HepG2 (cell line): ENCODE results near the gene CARS2. TPM values are rescaled to one million over a fixed set of nuclear protein-coding genes. Genes with fewer than 3 reads are reported as not detected.

ENCODE experiments used
- ATAC-seq: fragments of 200-7000 bp; cut with Tn5 transposase; 3 replicates; pipeline ENCODE4 v1.9.1; 2020; ENCODE audit warnings: mild to moderate bottlenecking, moderate library complexity
- BruUV-seq: library from RNA; stranded (reverse); fragments of 400-500 nt; replicated peaks from 2 replicates; lab custom pipeline; 2021; lab: Mats Ljungman, UMichigan
- CTCF ChIA-PET: fragments of 300-600 bp; formaldehyde crosslinking; extraction: SDS; loops from one replicate; lab custom pipeline; 2021; ENCODE audit warnings: low total read pairs, inconsistent platforms, low intra/inter-chr PET ratio; lab: Yijun Ruan, JAX
- POLR2A ChIA-PET: fragments of 350-600 bp; sonication (Branson Sonifier 250); formaldehyde crosslinking; loops from one replicate; lab custom pipeline; 2020; ENCODE audit warnings: antibody characterized with exemption, inconsistent platforms; lab: Yijun Ruan, JAX
- DNase-seq: peaks from one replicate; pipeline ENCODE4 v3.0.0-alpha.2; 2015; ENCODE audit warnings: low spot score
- FAIRE-seq: peaks from 3 replicates; lab custom pipeline; 2011; peaks lifted over from hg19 to GRCh38; lab: Jason Lieb, UNC
- H2AFZ ChIP-seq: one replicate; pipeline ENCODE4 v1.6.1; 2011; ENCODE audit warnings: low read length, inconsistent platforms
- H3K27ac ChIP-seq: fragments of 300-600 bp; 3 replicates; pipeline ENCODE4 v1.8.0; 2011; ENCODE audit warnings: mixed run types, mild to moderate bottlenecking, mixed read lengths, low read length, inconsistent platforms; ENCODE audit not compliant: insufficient read depth; ENCODE audit errors: extremely low read length
- H3K27me3 ChIP-seq, 2 experiments: fragments of 200-600 bp in 1 of 2; 2 replicates in 1 of 2; 3 replicates in 1 of 2; pipeline versions ENCODE4 v1.6.0 to v1.8.0; 2011; ENCODE audit warnings: low read length in 2 of 2, mild to moderate bottlenecking in 2 of 2, moderate library complexity in 2 of 2, inconsistent platforms in 1 of 2; ENCODE audit not compliant: insufficient read depth in 2 of 2, control insufficient read depth in 1 of 2
- H3K36me3 ChIP-seq, 2 experiments: fragments of 200-600 bp in 1 of 2; replicated peaks in 1 of 2; 2 replicates in 1 of 2; 3 replicates in 1 of 2; pipeline versions ENCODE4 v1.5.1 to v1.8.0; 2011; ENCODE audit warnings: low read length in 2 of 2, inconsistent platforms in 1 of 2; ENCODE audit not compliant: insufficient read depth in 2 of 2, control insufficient read depth in 1 of 2
- H3K4me1 ChIP-seq: 2 replicates; pipeline ENCODE4 v1.5.1; 2012; ENCODE audit warnings: low read length, inconsistent platforms; ENCODE audit not compliant: insufficient read depth
- H3K4me2 ChIP-seq: 2 replicates; pipeline ENCODE4 v1.6.0; 2011; ENCODE audit warnings: low read depth, low read length, inconsistent platforms
- H3K4me3 ChIP-seq, 3 experiments: fragments of 200-600 bp in 1 of 3; sonication (generic), shearing (Covaris generic) in 1 of 3; replicated peaks in 1 of 3; 2 replicates each; pipeline ENCODE4 v1.5.1; 2011 to 2016; ENCODE audit warnings: low read length in 3 of 3, inconsistent platforms in 2 of 3, low read depth in 2 of 3, mild to moderate bottlenecking in 2 of 3, control low read depth in 1 of 3, mixed read lengths in 1 of 3; ENCODE audit not compliant: insufficient read depth in 1 of 3
- H3K79me2 ChIP-seq: one replicate; pipeline ENCODE4 v1.6.1; 2011; ENCODE audit warnings: low read length, inconsistent platforms; ENCODE audit not compliant: insufficient read depth
- H3K9ac ChIP-seq: 2 replicates; pipeline ENCODE4 v1.6.0; 2011; ENCODE audit warnings: mild to moderate bottlenecking, low read depth, low read length, inconsistent platforms; ENCODE audit not compliant: insufficient read depth
- H3K9me3 ChIP-seq: 2 replicates; pipeline ENCODE4 v1.5.1; 2012; ENCODE audit warnings: mild to moderate bottlenecking, low read length
- H4K20me1 ChIP-seq: 2 replicates; pipeline ENCODE4 v1.6.0; 2011; ENCODE audit warnings: inconsistent platforms, mild to moderate bottlenecking, low read length, moderate library complexity; ENCODE audit not compliant: insufficient read depth
- ASH2L ChIP-seq: fragments of 300-600, 200-600 bp; sonication (generic); IDR thresholded peaks from 2 replicates; pipeline ENCODE4 v1.7.0; 2017; ENCODE audit warnings: low read depth, mild to moderate bottlenecking, moderate library complexity, mixed read lengths, low read length; ENCODE audit not compliant: insufficient read length
- HMG20A ChIP-seq: IDR thresholded peaks from 2 replicates; pipeline ENCODE4 v1.6.1; 2016; ENCODE audit warnings: borderline replicate concordance
- NR3C1 ChIP-seq: sonication (generic); formaldehyde crosslinking; IDR thresholded peaks from 2 replicates; pipeline ENCODE4 v1.4.0; 2020; ENCODE audit warnings: missing genetic modification reagents
- PATZ1 ChIP-seq: sonication (generic); formaldehyde crosslinking; IDR thresholded peaks from 2 replicates; pipeline ENCODE4 v1.4.0; 2020; ENCODE audit warnings: missing genetic modification reagents
- RFXAP ChIP-seq: sonication (generic); formaldehyde crosslinking; IDR thresholded peaks from 2 replicates; pipeline ENCODE4 v1.4.0; 2020; ENCODE audit warnings: missing genetic modification reagents, borderline replicate concordance
- TFAP4 ChIP-seq: sonication (generic); IDR thresholded peaks from 2 replicates; pipeline ENCODE4 v1.6.1; 2016; ENCODE audit warnings: low read depth, borderline replicate concordance
- ZFY ChIP-seq: sonication (generic); formaldehyde crosslinking; IDR thresholded peaks from 2 replicates; pipeline ENCODE4 v1.4.0; 2020; ENCODE audit warnings: missing genetic modification reagents
- ZNF142 ChIP-seq: sonication (generic); formaldehyde crosslinking; IDR thresholded peaks from 2 replicates; pipeline ENCODE4 v1.4.0; 2020; ENCODE audit warnings: missing genetic modification reagents
- ZNF160 ChIP-seq: sonication (generic); formaldehyde crosslinking; IDR thresholded peaks from 2 replicates; pipeline ENCODE4 v1.8.0; 2022; ENCODE audit warnings: mild to moderate bottlenecking, inconsistent platforms, missing genetic modification reagents
- ZNF576 ChIP-seq: sonication (generic); formaldehyde crosslinking; IDR thresholded peaks from 2 replicates; pipeline ENCODE4 v1.4.0; 2020; ENCODE audit warnings: mild to moderate bottlenecking, missing genetic modification reagents
- WGBS: methylation state at CpG from one replicate; pipeline ENCODE4 v1.1.6; 2017; ENCODE audit warnings: low lambda C conversion rate; 5-methylcytosine and 5-hydroxymethylcytosine counted together
- in situ Hi-C: cut with HindIII; loops from 2 replicates; pipeline ENCODE4 v1.10.0; 2017; ENCODE audit warnings: low pct_unique_long_range_greater_than_20kb; ENCODE audit not compliant: extremely low pct_ligation_motif_present
- intact Hi-C: fragments of 100-400 bp; cut with micrococcal nuclease; formaldehyde crosslinking; loops from one replicate; pipeline ENCODE4 v1.10.0; 2022; ENCODE audit not compliant: unreplicated experiment
- polyA plus RNA-seq, 8 experiments: library from polyadenylated mRNA; depleted of rRNA in 3 of 8; stranded (reverse) in 7 of 8; unstranded in 1 of 8; fragments of >200 nt; fragmentation: Illumina TruSeq in 4 of 8; extraction: Trizol in 4 of 8; gene quantifications; 2 replicates each; pipeline versions ENCODE4 v1.2.1 to v1.2.3, GENCODE V29; 2011 to 2016; ENCODE audit warnings: low read depth in 4 of 8, missing spikeins in 1 of 8, mixed read lengths in 1 of 8; ENCODE audit not compliant: insufficient read depth in 1 of 8
- total RNA-seq, 5 experiments: library from RNA; depleted of rRNA; stranded (reverse); fragments of >200 nt; fragmentation: Illumina TruSeq; extraction: Trizol; gene quantifications; 2 replicates each; pipeline ENCODE4 v1.2.3, GENCODE V29; 2016; ENCODE audit warnings: low read depth in 1 of 5
- TF ChIP-seq, protein P1 (sequence below): sonication (generic); formaldehyde crosslinking; IDR thresholded peaks from 2 replicates; pipeline ENCODE4 v1.8.0; 2022; ENCODE audit warnings: missing genetic modification reagents, mild to moderate bottlenecking, moderate library complexity, borderline replicate concordance

The CARS2 gene
- total and polyA plus RNA-seq, 2 of the 13 experiments (the other 11 are each of a cell fraction or from before 2014, with no cell fraction given), result 41.1 to 59.3 TPM

GRCh38 chr13:110716247-110716515 is 10.3 kb upstream of the CARS2 start:
- peak; percentile 18 for FAIRE-seq
- intact Hi-C loops, result loop anchor here (10.0 kb wide), 2 partner anchors 99 to 261 kb away; no protein-coding TSS in a partner anchor
- POLR2A ChIA-PET, result interaction anchor here (1.0 to 2.8 kb wide), 4 partner anchors 32 to 101 kb away, joined by 3 to 22 read pairs (median 4); no protein-coding TSS in a partner anchor
- CTCF ChIA-PET, result no interaction called here
- Histone ChIP-seq H2AFZ (no peak overlapping the region), H3K4me1 (peaks cover 10% of the 10 kb centered on the region), H3K27ac (peak overlapping the region; percentile 89), H3K4me2 (peak overlapping the region; percentile 73), H3K4me3 (peak overlapping the region; percentile 73 to 96 (median 76)), H3K79me2 (peaks cover 62% of the 10 kb centered on the region), H3K36me3 (peaks cover 2 to 14% of the 10 kb centered on the region in 2 experiments; a peak in 3 of 5 replicates), H3K9ac (peak overlapping the region; percentile 92), H3K27me3 (no peaks in the 10 kb centered on the region; a peak in 1 of 5 replicates), H3K9me3 (no peaks in the 10 kb centered on the region), H4K20me1 (peaks cover 30% of the 10 kb centered on the region)
- no peak for ATAC-seq
- 0% methylated on average over 12 of the region's 12 CpGs for WGBS
- BruUV-seq, result no TSS peak
- DNase-seq, result peak; percentile 24
- in situ Hi-C loops, result no loop called here
- TF ChIP-seq RFXAP (CRISPR knock-in tag) (no peak), ZNF160 (CRISPR knock-in tag) (no peak), NR3C1 (CRISPR knock-in tag) (no peak), TFAP4 (peak; percentile 3; the same call in 1 of the 2 replicates), ZNF576 (CRISPR knock-in tag) (no peak), HMG20A (CRISPR knock-in tag) (no peak), ZNF142 (CRISPR knock-in tag) (no peak), ASH2L (peak; percentile 19), PATZ1 (peak; percentile 16; the same call in 1 of the 2 replicates), ZFY (CRISPR knock-in tag) (no peak)
- TF ChIP-seq, protein P1, sequence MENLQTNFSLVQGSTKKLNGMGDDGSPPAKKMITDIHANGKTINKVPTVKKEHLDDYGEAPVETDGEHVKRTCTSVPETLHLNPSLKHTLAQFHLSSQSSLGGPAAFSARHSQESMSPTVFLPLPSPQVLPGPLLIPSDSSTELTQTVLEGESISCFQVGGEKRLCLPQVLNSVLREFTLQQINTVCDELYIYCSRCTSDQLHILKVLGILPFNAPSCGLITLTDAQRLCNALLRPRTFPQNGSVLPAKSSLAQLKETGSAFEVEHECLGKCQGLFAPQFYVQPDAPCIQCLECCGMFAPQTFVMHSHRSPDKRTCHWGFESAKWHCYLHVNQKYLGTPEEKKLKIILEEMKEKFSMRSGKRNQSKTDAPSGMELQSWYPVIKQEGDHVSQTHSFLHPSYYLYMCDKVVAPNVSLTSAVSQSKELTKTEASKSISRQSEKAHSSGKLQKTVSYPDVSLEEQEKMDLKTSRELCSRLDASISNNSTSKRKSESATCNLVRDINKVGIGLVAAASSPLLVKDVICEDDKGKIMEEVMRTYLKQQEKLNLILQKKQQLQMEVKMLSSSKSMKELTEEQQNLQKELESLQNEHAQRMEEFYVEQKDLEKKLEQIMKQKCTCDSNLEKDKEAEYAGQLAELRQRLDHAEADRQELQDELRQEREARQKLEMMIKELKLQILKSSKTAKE (CRISPR knock-in tag), result no peak
